NOMO-1 treated with DMSO at 0.1 percent for 48 hours (cell line): Measurements from ENCODE around the gene ANK3.
"Not testable (repeated sequence)": the region's sequence is repeated elsewhere in the genome, so short reads cannot be mapped to it uniquely, and the experiment has no call there.

Source experiments
- DNase-seq: peaks from one replicate; lab custom pipeline; 2025; ENCODE audit not compliant: unreplicated experiment; lab: John Stamatoyannopoulos, UW

ANK3 gene

DNA sequence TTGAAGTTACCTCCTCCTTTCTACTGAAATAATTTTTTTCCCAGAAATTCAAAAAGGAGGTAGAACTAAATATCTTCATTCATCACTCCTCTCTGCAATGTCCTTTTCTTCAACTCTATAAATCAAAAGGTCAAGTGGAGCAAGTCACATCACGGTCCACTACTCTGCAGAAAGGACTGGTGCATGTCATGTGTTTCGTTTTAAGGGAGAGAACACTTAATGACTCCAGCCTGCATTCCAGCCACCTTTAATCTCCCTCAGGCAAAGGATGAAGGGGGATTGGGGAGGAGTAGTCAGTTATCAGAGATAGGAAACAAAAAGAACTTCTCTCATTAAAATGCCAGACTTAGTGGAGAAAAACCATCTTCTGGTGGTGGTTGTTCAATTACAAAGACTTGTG is 78.9 kb downstream of the ANK3 start:
- DNase-seq = no peak

DNA sequence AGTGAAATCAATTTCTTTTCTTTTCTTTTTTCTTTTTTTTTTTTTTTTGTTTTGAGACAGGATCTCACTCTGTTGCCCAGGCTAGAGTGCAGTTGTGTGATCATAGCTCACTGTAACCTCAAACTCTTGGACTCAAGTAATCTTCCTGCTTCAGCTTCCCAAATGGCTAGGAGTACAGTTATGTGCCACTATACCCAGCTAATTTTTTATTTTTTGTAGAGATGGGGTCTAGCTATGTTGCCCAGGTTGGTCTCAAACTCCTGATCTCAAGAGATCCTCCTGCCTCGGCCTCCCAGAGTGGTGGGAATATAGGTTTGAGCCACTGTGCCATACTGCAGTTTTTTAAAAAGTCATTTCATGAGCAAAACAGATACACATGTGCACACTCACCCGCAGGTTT is 79.8 kb downstream of the ANK3 start:
- DNase-seq = no peak

DNA sequence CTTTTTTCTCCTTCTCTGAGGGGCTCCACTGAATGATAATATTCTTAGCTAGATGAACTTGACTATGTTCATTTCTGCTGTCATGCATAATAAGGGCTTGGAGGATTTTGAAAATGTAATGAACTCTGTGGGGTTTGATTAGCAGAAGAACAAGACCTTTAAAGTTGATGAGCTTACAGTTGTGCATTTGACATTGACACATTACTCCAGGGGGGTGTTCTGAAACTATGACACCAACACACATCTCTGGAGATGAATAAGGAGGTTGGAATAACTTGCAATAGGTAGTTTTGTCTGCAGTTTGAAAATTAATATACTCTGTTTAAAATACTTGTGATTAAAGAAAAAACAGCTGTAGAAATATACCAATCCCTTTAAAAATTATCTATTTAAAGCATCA is 80.3 kb downstream of the ANK3 start:
- DNase-seq = no peak

DNA sequence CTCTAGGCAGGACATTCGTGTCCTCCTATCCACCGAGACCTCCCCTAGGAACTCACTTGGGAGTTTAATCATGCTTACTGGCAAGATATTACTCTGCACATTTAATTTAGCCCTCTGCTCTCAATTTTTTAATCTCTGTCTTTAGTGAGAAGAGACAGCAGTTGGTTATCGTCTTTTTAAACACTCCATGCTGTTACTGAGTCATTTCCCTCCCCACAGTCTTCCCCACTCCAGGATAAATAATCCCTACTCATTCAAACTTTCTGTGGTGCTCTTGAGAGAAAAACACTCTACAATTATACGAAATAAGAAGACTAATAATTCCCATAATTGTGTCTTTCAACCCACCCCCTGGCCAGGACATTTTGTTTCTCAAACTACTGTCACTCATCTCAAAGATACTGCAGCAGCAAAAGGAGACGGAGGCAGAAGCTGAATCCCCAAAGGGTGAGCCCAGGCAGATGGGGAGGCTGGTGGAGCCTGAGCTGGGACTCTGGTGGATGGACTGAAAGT is 84.2 kb downstream of the ANK3 start:
- no peak for DNase-seq

DNA sequence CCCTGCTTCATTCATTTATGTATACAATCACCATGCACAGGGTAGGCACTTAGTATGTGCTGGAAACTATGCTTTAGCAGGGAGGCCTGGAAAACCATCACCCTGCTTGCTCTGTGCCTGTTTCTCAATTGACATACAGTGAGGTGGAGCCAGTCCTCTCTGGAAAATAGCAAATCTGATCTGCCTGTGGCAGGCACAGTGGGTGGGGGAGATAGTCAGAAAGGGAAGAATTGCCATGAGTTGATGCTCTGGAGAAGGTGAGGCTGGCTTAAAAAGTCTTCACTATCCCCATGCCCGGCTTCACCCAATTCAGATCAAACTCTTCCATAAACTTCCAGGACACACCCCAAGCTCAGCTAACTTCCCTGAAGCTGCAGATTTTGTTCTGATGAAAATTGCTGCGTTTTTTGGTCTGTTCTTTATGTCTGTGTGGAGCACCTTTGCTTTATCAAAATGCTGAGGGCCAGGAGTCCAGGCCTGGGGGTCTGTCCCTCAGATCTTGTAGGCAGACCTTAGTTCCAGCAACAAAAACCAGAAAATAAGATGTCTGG is 84.8 kb downstream of the ANK3 start:
- no peak for DNase-seq

DNA sequence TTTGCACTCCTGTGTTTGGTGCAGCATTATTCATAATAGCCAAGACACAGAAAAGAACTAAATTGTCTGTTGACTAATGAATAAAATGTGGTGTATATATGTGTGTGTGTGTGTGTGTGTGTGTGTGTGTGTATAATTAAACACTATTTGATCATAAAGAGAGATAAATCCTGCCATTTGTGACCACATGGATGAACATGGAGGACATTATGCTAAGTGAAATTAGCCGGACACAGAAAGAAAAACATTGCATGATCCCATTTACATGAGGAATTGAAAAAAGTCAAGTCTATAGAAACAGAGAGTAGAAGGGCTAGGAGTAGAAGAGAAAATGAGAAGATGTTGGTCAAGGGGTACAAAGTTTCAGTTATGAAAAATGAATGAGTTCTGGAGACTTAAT is 85.9 kb downstream of the ANK3 start:
- no peak for DNase-seq

DNA sequence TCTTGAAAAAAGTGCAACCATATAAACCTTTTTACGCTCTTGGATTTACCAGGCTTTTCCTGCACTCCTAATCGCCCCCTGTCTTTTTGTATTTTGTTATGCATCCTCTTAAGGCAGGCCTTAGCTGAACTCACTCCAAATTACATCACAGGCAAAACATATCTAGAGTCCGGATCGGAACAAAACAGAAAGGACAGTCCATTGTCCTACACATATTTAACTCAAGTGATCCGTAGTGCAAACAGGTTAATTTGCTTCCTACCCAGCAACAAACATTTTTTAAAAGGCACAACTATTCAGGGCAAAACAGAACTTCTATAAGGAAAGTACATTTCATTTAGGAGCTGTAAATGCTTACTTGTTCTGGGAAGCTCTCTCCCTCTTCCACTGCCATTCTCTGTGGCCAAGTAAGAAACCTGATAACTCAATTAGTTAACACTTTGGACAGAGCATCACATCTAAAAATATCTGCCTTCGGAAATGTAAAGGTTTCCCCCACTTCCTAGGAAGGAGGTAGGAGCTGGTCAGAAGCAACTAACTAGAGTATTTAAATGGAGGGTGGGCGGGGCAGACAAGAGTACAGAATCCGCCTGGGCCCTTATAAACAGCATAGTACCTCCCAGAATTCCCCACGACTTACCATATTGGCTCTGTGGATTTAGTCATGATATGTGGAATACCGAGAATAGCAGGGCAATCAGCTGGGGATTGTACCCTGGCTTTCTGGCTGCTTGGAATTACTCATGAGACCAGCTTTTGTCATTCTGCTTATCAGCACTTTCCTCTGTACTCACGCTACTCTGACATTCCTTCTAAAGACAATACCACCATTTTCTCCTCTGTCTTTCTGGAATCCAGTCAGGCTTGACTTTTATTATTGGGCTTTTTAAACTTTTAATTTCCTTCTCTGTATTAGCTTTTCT is 89.5 kb downstream of the ANK3 start:
- DNase-seq = no peak

DNA sequence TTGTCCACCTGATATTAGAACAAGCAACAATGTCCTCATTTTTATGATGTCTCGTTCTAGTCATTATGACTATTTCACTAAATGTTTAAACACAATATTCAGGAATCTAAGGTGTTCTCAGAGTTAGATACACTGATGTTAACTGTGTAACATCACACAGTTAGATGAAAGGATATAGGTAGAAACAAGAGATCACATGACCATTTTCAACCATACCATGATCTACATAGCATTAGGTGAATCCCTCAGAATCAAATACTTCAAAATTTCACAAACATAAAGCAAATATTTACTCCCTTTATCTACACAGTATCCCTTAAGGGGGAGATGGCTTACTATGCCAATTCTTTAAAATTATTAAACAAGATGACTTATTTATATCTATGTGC is 90.3 kb downstream of the ANK3 start:
- no peak for DNase-seq

DNA sequence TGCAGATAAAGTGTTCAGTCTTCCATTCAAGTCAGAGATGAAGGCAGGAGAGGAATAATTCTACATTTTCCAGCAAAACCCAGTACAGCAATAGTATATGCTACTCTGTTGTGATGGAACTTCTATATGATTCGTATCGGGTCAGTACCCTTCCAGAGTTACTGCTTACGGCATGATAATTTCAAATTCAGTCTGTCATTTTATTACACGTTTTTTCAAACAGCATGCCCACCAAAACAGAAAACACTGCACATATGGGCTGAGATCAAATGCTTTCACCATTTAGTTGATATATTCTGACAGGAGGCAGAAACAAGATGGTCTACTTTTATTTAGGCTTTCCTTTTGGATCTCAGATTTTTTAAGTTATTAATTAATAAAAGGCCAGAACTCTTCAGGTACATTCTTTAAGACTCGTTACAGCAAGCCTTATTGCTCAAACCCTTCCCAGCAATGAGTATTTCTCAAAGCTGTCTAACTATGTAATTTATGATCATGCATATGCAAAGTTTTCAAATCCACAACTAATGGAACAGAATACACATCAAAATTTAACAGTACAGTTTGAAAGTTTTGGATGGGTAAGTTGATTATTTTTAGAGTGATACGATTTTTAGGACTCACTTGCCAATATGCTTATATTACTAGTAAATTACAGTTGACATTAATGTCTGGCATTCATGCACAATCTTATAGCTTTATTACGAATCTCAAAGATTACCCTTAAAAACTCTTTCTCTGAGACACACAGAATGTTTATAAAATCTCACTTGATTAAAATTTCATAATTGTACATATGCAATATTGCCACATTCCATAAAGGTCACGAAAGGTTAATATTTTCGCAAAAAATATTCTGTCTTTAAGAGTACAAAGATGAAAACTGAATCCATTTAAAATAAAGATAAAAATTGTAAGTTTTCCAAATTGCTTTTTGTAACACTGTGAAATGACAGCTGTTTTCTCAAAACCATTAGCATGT is 91.0 kb downstream of the ANK3 start:
- no peak for DNase-seq

DNA sequence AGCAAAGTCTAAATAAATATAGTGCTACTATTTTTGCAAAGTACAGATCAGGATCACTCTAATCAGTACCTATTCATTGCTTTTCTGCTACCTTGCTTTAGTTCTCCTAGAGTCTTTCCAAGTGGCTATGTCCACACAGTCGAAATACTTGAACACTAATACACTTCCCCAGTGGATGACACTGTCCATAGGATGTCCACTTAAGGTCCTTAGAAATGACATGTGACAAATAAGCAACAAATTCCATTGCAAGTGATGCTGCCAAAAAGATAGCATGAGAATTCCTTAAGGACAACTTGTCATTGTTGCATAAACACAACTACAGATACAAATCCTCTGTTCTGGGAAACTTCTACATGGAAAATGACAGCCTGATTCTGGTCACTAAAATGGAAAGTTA is 93.6 kb downstream of the ANK3 start:
- no peak for DNase-seq

DNA sequence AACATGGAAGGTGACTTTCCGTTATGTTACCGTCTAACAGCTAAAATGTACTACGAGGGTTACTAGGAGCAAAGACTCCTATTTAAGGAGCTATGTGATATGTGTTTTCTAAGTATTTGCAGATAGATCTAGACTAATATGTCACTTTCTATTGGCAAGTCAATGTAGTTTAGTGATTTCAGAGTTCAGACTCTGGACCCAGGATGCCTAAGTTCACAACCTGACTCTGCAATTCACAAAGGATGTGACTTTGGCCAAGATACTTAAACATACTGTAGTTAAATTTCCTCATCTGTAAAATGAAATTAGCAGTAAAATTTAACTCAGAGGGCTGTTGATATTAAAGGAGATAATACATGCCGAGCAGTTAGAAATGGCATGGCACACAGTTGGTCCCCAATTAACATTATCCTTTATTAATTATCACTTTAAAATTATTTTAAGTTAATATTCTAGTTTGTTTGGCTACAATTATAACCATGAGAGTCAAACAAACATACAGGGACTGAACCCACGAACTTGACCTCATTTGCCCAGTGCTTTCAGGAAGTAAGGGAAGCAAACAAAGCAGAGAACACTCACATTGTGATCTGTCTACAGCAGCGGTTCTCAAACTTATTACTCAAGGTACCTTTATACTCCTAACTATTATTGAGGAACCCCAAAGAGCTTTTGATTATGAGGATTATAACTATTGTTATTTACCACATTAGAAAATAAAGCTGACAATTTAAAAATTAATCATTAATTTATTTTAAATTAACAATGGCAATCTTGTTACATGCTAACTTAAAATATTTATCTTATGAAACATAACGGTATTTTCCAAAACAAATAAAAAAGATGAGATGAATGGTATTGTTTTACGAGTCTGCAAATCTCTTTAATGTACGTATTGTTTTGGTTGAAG is 94.4 kb downstream of the ANK3 start:
- DNase-seq = no peak

DNA sequence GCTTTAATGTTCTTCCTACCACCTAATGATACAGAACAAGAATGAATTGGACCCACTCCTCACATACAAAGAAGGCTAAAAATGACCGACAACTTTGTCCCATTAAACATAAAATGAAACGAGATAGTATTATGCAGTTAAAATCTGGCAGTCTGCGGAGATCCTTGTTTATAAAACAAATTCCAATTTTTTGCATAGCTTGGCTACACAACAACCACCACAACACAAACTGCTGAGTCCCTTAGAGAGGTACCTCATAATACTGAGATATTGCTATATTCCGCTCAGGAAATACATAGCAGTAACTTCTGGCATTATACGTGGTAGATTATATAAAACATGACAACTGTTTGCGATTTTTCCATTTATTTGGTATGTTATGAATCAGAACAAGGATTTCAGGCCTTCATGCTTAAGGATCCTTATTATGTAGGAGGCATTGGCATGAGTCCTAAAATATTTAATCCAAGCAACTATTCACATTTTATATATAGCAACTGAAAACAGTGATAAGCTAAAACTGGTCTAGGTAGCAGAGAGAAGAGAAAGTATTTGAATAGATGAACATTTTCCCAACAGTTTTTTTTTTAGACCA is 96.0 kb downstream of the ANK3 start:
- DNase-seq = no peak

DNA sequence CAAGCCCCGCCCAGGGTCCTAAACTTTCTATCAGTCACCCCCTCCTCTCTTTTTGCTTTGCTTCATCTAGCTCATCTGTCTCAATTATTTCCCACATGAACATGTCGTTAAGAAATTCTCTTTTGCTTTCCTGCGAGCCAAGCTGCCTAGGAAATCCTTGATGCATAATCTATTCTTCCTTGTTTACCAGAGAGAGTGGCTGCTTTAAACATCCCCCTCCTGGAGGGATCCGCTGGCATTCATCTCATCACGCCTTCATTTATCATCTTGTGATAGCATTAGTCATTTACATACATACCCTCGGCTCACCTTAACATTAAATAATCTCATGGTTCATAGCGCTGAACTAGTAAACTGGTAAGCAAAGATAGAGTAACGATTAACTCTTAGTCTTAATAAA is 96.7 kb downstream of the ANK3 start:
- DNase-seq = no peak

DNA sequence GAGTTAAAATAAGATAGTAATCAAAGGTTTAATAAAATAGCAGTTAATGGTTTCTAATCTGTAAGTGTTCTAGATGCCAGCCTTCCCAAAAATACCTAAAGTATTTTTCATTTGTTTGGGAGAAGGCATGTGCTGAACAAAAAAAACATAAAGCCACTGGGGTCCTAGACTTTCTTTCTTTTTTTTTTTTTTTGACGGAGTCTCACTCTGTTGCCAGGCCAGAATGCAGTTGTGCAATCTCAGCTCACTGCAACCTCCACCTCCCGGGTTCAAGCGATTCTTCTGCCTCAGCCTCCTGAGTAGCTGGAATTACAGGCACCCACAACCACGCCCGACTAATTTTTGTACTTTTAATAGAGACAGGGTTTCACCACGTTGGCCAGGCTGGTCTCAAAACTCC is 97.1 kb downstream of the ANK3 start:
- not testable (repeated sequence) for DNase-seq

DNA sequence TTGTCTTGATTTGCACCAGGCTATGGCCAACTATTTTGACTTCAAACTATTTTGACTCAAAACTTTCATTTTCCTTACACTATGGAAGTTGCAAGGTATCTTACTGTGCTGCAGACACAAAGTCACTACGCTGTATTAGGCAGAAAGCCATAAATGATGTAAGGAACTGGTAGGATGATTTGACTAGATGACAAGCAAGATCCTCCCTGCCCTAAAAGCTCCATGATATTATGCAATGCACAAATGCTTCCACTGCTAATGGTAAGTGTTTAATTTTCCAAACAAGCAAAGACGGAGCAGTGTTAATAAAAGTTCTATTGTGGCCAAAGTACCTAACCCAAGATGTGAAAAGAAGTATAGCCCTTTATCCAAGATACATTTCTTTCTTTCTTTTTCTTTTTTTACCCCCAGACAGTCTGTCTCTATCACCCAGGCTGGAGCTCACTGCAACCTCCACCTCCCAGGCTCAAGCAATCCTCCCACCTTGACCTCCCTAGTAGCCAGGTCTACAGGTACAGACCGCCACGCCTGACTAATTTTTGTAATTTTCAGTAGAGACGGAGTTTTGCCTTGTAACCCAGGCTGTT is 98.2 kb downstream of the ANK3 start:
- DNase-seq = no peak

DNA sequence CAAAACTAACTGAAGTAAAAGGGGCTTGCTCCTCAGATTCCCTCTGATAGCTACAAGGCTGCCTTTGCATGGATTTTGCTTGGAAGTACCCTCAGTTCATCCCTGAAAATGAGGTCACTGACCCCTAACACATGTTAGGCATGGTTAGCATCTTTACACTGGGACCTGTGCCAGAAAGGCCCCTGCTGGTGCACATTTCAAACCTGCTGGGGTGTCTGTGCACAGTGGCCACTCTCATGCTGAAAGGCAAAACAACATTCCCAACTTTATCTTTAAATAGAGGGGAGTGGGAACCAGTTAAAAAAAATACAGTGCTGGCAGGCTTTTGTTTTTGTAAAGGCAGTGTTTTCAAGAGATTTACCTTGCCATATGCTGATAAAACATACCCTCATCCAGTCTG is 99.1 kb downstream of the ANK3 start:
- DNase-seq = no peak

DNA sequence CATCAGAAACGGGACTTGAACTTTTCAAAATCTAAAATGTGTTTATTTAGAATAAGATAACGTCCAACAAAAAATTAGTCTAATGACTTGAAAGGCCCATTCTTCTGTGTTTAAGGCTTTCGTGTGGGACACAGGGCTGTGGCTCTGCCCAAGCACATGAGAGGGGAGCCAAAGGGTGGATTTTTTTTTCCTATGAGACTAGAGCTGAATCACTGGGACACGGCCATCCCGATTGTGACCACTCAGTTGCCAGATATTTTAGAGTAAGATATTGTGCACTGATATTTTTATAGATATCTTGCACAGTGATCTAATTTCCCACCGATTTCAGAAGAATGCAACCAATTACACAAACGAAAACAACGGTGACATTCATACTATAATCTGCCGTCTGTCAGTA is 99.9 kb downstream of the ANK3 start:
- DNase-seq = no peak

DNA sequence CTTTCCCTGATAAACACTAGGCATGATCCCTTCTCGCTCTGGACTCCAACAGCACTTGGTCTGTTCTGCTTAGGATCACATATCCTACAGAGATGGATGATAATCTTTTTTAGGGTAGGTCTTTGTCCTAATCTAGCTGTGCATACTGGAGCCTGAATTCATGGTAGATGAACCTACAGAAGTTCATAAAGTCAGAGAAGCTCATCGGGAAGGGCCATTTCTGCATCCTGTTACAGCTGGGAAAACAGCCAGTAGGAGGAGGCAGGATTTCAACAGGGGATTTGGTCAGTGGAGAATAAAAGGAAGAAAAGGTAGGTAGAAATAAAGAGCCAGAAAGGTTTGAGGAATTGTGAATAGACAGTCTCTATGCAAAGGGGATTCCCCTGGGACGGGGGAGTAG is 101.4 kb downstream of the ANK3 start:
- no peak for DNase-seq

DNA sequence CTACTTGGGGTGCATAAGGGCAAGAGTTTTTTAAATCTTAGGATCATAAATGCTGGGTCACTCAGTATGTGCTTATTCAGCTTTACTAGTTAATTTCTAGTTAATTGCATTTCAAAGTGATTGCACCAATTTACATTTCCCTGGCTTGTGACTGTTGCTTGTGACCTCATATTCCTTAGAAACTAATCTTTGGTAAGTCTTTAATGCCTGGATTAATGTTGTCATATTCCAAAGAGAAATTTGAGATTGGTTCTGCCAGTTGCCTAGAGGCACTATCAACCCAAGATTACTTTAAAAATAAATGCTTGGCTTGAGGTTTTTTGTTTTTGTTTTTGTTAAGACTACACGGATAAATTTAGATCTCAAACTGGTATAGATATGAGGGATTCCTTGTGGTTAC is 103.1 kb downstream of the ANK3 start:
- no peak for DNase-seq

DNA sequence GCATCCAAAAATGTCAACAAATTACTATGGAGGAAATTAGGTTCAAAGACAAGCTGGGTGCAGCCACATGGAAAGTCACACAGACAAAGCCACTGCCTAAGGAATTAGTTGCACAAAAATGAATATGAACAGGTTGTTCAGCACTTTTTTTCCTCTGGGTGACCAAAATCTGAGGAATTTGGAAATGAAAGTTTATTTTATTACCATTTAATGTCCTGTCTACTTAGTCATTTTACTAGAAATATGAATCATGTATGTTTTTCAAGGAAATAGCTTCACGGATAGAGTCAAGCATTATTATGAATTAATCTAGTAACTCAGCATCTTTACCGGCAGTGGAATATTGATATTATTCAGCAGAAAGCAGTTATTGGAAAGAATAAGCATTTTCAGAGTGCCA is 106.3 kb downstream of the ANK3 start:
- DNase-seq = no peak
